Tibial nerve (tissue), 3 donors: ENCODE results near the gene FAM43A.

ENCODE experiments used
- POLR2A ChIP-seq, 2 donors: fragments of 450-650 bp; IDR thresholded peaks; one replicate each; pipeline ENCODE4 v1.6.1; 2017; ENCODE audit warnings: antibody characterized with exemption in 2 of 2, mild to moderate bottlenecking in 2 of 2, moderate library complexity in 2 of 2
- TF ChIP-seq, protein P1 (sequence below), 5 experiments: fragments of 200-600 bp in 3 of 5; fragments of 450-650 bp in 2 of 5; sonication (generic) in 3 of 5; IDR thresholded peaks; one replicate each; pipeline ENCODE4 v1.5.1; 2016 to 2019; ENCODE audit warnings: antibody characterized with exemption in 5 of 5, mild to moderate bottlenecking in 3 of 5, moderate library complexity in 2 of 5

GRCh38 chr3:194661374-194661773 is 24.3 kb upstream of the FAM43A start:
- TF ChIP-seq POLR2A (IDR thresholded peaks at IDR 0.05): no peak
- TF ChIP-seq, protein P1, sequence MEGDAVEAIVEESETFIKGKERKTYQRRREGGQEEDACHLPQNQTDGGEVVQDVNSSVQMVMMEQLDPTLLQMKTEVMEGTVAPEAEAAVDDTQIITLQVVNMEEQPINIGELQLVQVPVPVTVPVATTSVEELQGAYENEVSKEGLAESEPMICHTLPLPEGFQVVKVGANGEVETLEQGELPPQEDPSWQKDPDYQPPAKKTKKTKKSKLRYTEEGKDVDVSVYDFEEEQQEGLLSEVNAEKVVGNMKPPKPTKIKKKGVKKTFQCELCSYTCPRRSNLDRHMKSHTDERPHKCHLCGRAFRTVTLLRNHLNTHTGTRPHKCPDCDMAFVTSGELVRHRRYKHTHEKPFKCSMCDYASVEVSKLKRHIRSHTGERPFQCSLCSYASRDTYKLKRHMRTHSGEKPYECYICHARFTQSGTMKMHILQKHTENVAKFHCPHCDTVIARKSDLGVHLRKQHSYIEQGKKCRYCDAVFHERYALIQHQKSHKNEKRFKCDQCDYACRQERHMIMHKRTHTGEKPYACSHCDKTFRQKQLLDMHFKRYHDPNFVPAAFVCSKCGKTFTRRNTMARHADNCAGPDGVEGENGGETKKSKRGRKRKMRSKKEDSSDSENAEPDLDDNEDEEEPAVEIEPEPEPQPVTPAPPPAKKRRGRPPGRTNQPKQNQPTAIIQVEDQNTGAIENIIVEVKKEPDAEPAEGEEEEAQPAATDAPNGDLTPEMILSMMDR (IDR thresholded peaks at IDR 0.05): no peak
